GM12873 (cell line): Measurements from ENCODE around the gene DOK7.

ENCODE experiments used
- TF ChIP-seq, protein P1 (sequence below): IDR thresholded peaks from 2 replicates; pipeline ENCODE4 v1.5.1; 2012; ENCODE audit warnings: low read depth, mild to moderate bottlenecking, moderate library complexity, low read length, control low read depth; ENCODE audit not compliant: insufficient read depth; ENCODE audit errors: missing control alignments

DOK7 gene

DNA sequence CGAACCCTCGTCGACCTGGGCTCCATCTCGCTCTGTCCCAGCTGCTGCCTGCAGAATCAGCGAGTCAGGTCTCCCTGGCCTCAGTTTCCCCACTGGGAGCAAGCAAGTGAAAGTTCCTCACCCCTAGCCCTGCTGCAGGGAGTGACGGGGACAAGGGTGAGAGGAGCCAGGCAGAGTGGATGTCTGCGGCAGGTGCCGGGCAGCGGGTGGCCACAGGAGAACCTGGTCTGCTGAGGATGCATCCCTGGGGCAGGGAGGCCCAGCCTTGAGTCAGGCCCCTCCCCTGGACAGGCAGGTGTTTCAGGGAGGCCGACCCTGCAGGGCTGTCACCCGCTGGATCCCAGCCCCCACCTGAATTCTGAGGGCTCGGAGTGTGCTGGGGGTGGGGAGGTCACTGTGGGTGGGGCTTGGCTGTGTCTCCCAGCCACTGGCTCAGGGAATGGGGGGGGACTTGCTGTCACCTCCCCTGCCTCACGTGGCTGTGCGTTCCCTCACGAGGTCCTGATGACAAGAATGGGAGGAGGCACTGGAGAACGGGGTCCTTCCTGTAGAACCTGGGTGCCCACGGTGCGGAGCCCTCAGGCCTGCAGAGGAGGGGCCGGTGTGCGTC lies 35.9 kb downstream of the DOK7 start:
- TF ChIP-seq, protein P1, sequence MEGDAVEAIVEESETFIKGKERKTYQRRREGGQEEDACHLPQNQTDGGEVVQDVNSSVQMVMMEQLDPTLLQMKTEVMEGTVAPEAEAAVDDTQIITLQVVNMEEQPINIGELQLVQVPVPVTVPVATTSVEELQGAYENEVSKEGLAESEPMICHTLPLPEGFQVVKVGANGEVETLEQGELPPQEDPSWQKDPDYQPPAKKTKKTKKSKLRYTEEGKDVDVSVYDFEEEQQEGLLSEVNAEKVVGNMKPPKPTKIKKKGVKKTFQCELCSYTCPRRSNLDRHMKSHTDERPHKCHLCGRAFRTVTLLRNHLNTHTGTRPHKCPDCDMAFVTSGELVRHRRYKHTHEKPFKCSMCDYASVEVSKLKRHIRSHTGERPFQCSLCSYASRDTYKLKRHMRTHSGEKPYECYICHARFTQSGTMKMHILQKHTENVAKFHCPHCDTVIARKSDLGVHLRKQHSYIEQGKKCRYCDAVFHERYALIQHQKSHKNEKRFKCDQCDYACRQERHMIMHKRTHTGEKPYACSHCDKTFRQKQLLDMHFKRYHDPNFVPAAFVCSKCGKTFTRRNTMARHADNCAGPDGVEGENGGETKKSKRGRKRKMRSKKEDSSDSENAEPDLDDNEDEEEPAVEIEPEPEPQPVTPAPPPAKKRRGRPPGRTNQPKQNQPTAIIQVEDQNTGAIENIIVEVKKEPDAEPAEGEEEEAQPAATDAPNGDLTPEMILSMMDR, result no peak

GRCh38 chr4:3499710-3500109 lies 36.6 kb downstream of the DOK7 start:
- TF ChIP-seq, protein P1, result no peak

DNA sequence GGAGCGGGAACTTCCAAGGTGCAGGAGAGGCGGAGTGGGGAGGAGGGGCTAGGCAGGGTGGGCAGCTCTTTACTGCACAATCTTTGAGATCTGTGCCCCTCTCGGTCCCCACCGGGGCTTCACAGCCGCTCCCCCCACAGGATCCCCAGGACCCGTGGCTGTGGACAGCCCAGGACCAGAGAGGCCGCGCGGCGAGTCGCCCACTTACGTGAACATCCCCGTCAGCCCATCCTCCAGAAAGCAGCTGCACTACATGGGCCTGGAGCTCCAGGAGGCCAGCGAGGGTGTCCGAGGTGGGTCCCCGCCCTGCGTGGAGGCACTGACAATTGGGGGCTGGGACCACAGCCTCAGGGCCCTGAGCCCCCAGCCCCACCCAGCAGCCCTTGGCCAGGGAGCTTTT lies 37.0 kb downstream of the DOK7 start:
- TF ChIP-seq, protein P1, result no peak

- TF ChIP-seq, protein P1, result no peak
These were observed 37.6 kb downstream of the DOK7 start for GRCh38 chr4:3500634-3501101.

- TF ChIP-seq, protein P1, result no peak
These were observed 38.2 kb downstream of the DOK7 start for GRCh38 chr4:3501126-3501824.

DNA sequence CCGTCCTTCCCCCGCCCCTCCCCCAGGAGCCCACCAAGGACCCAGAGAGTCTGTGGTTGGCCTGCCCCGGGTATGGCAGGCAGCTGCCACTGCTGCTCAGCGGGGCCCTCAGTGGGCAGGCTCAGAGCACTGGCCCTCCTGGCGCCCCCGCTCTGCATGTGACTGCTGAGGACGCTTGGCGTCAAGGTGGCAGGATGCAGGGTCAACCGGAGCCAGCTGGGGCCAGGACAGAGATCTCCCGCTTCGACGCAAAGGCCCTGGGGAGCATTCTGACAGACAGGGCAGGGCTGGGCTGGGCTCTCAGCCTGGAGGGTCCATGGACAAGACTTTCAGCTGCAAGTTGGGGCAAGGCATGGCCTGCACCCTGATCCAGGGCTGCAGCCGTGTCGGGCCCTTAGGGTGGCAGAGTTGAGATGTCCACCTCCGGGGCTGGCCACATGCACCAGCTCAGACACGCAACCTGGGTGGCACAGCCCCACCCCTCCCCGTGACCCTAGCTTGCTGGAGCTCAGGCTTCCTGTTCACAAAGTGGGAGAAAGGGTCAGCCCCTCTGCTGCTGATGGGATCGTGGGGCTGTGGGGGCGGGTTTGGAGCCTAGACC lies 38.8 kb downstream of the DOK7 start:
- TF ChIP-seq, protein P1, result no peak
